Muscle of leg (tissue), 11 donors: Measurements from ENCODE around the gene TNFRSF19. TPM values are rescaled to one million over a fixed set of nuclear protein-coding genes. Genes with fewer than 3 reads are reported as not detected.

Experiments
- DNase-seq: peaks from one replicate; pipeline ENCODE4 v3.0.0; 2013
- H3K27ac ChIP-seq: one replicate; pipeline ENCODE4 v1.5.1; 2013; ENCODE audit warnings: mild to moderate bottlenecking, low read length, control low read depth
- H3K27me3 ChIP-seq: one replicate; pipeline ENCODE4 v1.6.1; 2013; ENCODE audit warnings: low read length; ENCODE audit not compliant: control insufficient read depth, insufficient read depth
- H3K36me3 ChIP-seq: one replicate; pipeline ENCODE4 v1.6.1; 2013; ENCODE audit warnings: low read length; ENCODE audit not compliant: control insufficient read depth, insufficient read depth
- H3K4me1 ChIP-seq: one replicate; pipeline ENCODE4 v1.6.1; 2013; ENCODE audit warnings: low read length; ENCODE audit not compliant: control insufficient read depth, insufficient read depth
- H3K4me3 ChIP-seq: one replicate; pipeline ENCODE4 v1.5.1; 2013; ENCODE audit warnings: low read length, control low read depth
- H3K9me3 ChIP-seq: replicated peaks from 2 replicates; pipeline ENCODE4 v1.6.1; 2013; ENCODE audit warnings: low read depth, low read length; ENCODE audit not compliant: control insufficient read depth
- WGBS: methylation state at CpG from one replicate; pipeline ENCODE4 v1.1.5; 2013; ENCODE audit warnings: missing lambda C conversion rate; ENCODE audit not compliant: insufficient coverage; 5-methylcytosine and 5-hydroxymethylcytosine counted together
- polyA plus RNA-seq, 8 donors: library from polyadenylated mRNA; unstranded; fragments of 120-200 nt; gene quantifications; one replicate each; pipeline versions ENCODE4 v1.2.1 to v1.2.3, GENCODE V29; 2013; ENCODE audit warnings: inconsistent platforms in 1 of 8, low replicate concordance in 1 of 8; ENCODE audit not compliant: insufficient read length in 8 of 8, insufficient read depth in 1 of 8
- total RNA-seq: library from RNA; stranded (reverse); fragments of 120-200 nt; gene quantifications from one replicate; pipeline ENCODE4 v1.2.4, GENCODE V29; 2013

The TNFRSF19 gene
- total and polyA plus RNA-seq, 9 donors, result 9.5 to 47.4 (median 13.8) TPM

- H3K27ac ChIP-seq, result no peak overlapping the region
- no peak for DNase-seq
- WGBS, result 50% methylated on average over 1 of the region's 6 CpGs
Observed at GRCh38 chr13:23722726-23723453, 152.7 kb downstream of the TNFRSF19 start.

GRCh38 chr13:23723471-23723870, 153.3 kb downstream of the TNFRSF19 start:
- H3K36me3 ChIP-seq, result no peaks in the 10 kb centered on the region
- DNase-seq, result peak; percentile 33
- no CpG with 5 or more reads among the region's 1 CpG for WGBS
- H3K4me3 ChIP-seq, result no peak overlapping the region
- no peaks in the 10 kb centered on the region for H3K4me1 ChIP-seq
- no peaks in the 10 kb centered on the region for H3K27me3 ChIP-seq
- no peaks in the 10 kb centered on the region for H3K9me3 ChIP-seq
- H3K27ac ChIP-seq, result no peak overlapping the region

More at GRCh38 chr13:23722726-23723453, 152.7 kb downstream of the TNFRSF19 start:
- no peaks in the 10 kb centered on the region for H3K4me1 ChIP-seq
- H3K9me3 ChIP-seq, result no peaks in the 10 kb centered on the region
- H3K36me3 ChIP-seq, result no peaks in the 10 kb centered on the region
- H3K4me3 ChIP-seq, result no peak overlapping the region
- H3K27me3 ChIP-seq, result no peaks in the 10 kb centered on the region

DNA sequence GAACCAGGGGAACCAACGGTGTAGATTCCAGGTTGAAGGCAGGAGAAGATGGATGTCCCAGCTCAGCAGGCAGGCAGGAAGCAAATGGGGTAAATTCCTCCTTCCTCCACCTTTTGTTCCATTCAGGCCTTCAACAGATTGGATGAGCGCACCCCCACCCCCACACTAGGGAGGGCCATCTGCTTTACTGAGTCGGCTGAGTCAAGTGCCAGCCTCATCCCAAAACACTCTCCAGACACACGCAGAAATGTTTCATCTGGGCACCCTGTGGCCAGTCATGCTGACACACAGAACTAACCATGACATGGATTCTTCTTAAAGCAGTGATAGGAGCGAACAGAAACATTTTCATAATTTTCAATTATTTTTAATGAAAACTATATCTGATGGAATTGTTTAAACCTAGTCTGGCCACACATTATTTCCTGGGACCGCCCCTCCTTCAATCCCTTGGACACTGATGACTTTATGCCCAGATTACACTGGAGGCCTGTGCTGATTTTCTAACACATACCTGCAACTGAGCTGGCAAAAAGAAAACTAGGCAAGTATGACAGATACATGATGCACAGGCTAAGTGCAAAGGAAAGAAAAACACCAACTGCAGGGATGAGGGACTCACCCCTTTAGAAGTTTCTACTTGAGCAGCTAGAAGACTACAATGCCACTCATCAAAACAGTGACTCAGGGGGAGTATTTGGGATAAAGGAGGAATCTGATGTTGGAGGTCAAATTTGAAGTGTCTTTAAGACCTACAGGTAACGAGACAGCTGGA, 154.2 kb downstream of the TNFRSF19 start:
- H3K27me3 ChIP-seq, result no peaks in the 10 kb centered on the region
- no peaks in the 10 kb centered on the region for H3K36me3 ChIP-seq
- no peak overlapping the region for H3K4me3 ChIP-seq
- H3K9me3 ChIP-seq, result no peaks in the 10 kb centered on the region
- no peak overlapping the region for H3K27ac ChIP-seq
- DNase-seq, result no peak
- WGBS, result 69% methylated on average over 4 of the region's 7 CpGs
- no peaks in the 10 kb centered on the region for H3K4me1 ChIP-seq

Other genes with a start within 250 kb of the TNFRSF19 start
- gene SACS, start 136.7 kb upstream of the TNFRSF19 start, total RNA-seq, result 76.8 TPM
- 10 to 100 TPM; 28.3 to 58.1 (median 52.3) TPM for gene SACS, start 136.7 kb upstream of the TNFRSF19 start, polyA plus RNA-seq